GM12801 (cell line): ENCODE results near the gene KLHL6.

Source experiments
- TF ChIP-seq, protein P1 (sequence below): IDR thresholded peaks from one replicate; pipeline ENCODE4 v1.5.1; 2011; ENCODE audit warnings: control low read depth; ENCODE audit not compliant: insufficient read length; ENCODE audit errors: extremely low read depth

Gene KLHL6

DNA sequence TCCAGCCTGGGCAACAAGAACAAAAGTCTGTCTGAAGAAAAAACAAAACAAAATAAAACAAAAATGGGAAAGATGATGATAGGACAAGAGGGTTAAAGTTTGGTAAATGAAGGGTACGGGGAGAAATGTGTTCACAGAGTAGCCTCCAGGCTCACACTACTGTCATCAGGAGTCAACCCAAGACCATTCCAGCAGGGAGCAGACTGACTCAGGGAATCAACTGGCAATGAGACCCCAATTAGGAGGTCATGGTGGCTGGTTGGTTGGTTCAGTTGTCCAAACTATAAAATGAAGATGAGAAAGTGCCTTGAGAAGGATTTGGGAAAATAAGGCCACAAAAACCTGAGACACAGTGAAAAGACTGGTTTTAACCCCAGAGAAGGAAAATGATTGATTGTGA, 51.8 kb downstream of the KLHL6 start:
- TF ChIP-seq, protein P1, sequence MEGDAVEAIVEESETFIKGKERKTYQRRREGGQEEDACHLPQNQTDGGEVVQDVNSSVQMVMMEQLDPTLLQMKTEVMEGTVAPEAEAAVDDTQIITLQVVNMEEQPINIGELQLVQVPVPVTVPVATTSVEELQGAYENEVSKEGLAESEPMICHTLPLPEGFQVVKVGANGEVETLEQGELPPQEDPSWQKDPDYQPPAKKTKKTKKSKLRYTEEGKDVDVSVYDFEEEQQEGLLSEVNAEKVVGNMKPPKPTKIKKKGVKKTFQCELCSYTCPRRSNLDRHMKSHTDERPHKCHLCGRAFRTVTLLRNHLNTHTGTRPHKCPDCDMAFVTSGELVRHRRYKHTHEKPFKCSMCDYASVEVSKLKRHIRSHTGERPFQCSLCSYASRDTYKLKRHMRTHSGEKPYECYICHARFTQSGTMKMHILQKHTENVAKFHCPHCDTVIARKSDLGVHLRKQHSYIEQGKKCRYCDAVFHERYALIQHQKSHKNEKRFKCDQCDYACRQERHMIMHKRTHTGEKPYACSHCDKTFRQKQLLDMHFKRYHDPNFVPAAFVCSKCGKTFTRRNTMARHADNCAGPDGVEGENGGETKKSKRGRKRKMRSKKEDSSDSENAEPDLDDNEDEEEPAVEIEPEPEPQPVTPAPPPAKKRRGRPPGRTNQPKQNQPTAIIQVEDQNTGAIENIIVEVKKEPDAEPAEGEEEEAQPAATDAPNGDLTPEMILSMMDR, result no peak

DNA sequence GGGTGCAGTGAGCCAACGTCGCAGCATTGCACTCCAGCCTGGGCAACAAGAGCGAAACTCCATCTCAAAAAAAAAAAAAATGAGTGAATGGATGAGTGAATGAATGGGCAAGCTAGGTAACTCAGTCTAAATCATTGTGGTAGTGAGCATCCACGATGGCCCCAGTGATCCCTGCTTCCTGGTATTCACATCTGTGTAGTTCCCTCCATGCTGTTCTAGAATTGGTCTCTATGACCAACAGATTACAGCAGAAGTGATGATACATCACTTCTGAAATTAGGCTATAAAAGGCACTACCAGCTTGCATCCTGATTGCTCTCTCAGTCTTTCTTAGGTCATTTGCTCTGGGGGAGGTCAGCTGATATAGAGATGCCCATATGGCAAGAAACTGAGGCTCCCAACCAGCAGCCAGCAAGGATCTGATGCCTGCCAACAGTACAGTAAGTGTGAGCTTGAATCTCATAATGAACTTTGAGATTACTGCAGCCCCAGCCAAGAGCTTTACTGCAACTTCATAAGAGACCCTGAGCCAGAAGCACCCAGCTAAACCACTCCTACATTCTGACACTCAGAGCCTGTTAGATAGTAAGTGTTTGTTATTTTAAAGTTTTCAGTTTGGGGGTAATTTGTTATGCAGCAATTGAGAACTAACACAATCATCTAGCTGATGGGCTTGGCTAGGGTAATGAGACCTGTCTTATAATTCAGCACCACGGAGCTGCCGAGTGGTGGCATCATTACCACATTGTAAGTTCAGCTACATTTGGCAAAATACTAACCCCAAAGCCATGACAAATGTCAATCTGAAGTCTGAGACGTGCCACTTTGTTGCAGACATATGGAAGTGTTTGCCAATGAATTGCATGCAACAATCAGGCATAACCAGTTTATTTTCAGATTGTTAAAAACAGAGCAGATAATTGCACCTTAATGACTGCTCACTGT, 53.0 kb downstream of the KLHL6 start:
- TF ChIP-seq, protein P1, result no peak

DNA sequence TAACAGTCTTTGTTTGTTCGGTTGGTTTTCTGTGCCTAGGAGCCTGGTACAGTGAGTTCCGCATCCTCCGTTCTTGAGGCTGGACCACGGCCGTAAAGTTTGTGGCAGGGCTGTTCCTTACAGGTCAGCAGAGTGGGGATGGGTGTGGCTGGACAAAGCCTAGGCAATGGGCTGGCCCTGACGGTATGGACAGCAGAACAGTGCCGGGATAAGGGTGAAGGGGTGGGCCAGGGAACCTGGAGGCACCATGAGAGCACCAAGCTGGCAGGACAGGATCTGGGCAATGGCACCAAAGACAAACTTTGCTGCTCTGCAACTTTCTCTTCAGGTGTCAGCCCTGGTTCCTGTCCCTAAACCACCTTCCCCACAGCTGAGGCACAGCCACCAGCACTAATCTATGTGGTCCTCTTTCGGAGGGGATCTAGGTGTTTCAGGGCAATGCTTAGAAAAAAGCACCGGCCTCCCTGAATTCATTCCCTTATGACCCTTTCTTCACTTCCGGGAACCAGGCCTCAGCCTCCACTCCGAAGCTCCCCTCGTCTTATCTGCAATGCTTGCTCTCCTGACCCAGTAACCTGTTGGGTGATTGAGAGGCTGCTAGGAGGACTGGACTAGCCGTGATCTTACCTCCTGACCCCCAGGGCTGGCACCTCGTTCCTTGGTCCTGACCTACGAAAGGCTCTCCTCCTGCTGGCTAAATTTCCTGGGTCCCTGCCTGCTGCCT, 54.4 kb downstream of the KLHL6 start:
- TF ChIP-seq, protein P1, result no peak

DNA sequence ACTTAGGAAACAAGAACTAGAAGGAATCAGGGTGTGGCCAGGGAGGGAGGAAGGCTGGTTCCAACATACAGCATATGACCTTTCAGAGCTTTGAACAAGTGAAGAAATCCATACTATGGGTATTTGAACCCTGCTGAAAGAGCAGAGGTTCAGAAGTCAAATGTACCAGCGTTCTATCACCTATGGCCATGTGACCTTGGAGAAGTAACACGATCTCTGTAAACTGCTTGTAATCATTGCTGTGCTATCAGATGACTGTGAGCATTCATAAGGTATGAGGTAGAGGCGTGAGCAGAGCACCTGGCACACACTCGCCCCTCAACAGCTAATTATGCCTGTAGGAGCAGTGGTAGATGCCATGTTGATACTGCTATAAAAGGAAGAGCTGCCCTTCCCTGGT, 55.2 kb downstream of the KLHL6 start:
- TF ChIP-seq, protein P1, result no peak

DNA sequence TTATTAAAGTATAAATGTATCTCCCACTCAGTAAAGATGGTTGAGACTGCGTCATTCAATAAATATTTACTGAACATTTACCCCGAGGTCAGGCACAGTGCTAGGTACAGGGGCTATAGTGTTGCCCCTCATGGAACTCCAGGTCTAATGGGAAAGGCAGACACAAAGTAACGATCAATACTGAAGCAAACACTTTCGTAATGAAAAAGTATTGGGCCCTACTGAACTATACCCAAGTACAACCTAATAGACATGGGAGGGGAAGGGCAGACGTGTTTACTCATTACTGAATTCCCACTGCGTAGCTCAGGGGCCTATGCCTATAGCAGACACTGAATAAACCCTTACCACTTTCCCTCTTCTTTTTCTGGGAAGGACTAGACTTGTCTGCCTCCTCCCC, 56.9 kb downstream of the KLHL6 start:
- TF ChIP-seq, protein P1, result no peak

DNA sequence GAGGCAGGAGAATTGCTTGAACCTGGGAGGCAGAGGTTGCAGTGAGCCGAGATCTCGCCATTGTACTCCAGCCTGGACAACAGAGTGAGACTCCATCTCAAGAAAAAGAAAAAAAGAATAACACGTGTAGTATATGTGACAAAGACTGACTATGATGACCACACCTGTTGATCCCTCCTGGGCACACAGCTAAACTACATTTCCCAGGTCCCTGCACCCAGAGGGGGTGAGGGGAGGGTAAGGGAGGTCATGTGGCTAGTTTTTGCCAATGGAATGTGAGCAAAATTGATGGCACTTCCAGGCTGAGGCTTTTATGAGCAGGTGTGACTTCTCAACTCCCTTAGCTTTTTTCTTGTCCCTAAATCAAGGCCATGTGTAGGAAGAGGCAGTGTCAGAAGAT, 58.2 kb downstream of the KLHL6 start:
- TF ChIP-seq, protein P1, result no peak

DNA sequence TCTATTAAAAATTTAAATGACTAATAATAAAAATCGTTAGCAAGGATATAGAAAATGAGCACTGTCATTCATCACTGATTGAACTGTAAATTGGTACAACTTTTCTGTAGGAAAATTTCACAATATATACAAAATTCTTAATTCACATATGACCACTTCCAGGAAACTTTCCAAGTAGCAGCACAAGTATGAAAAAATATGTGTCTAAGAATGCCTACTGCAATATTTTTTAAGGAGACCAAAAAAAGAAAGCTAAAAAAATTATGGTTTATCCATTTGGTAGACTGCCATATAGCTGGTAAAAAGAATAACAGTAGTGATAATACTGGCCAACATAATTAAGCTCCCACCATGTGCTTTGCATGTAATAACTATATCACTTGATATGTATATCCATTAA, 59.2 kb downstream of the KLHL6 start:
- TF ChIP-seq, protein P1, result no peak
